ENCODE measurements around the gene IFIT5.
A peak's percentile ranks its signal among the peaks of the same experiment; 100 is the strongest.
"Not testable (repeated sequence)": the region's sequence is repeated elsewhere in the genome, so short reads cannot be mapped to it uniquely, and the experiment has no call there.

IFIT5 gene

GRCh38 chr10:89395141-89395540 lies 19.2 kb upstream of the IFIT5 start:
- DNase-seq: no peak

DNA sequence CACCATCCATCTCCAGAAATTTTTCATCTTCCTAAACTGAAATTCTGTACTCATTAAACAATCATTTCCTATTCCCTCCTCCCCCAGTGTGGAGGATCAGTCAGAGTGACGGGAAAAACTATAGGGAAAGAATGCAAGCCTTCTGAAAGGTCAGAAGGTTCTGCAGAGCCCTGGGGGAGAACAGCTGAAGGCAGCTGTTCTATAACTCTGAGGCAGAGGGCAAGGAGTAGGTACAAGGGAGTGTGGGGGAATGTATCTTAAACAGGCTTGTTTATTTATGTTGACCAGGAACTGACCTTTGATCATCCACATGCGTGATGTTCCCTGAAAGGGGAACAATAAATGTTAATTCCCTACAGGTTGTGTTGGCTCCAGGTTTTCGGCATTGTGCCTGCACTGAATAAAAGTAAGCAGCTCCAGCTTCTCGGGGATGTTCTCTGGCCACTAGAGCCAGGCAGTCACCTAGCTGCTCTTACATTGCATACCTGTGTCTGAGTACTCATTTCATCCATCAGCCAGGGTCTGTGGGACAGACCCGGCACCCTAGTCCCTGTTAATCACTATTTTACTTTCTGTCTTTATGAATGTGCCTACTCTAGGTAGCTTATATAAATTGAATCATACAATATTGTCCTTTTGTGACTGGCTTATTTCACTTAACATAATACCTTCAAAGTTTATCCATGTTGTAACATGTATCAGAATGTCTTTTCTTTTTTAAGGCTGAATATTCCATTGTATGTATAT lies 16.2 kb upstream of the IFIT5 start:
- no peak for DNase-seq

DNA sequence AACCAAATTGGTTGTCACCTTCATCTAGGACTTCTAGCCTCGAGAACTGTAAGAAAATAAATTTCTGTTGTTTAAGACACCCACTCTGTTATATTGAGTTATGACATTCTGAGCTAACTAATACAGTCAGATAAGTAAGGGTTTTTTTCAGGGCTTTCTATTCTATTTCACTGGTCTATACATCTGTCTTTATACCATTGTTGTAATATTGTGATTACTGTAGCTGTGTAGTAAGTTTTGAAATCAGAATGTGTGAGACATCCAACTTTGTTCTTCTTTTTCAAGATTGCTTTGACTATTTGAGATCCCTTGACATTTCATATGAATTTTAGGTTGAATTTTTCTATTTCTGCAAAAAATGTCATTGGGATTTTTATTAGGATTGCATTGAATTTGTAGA lies 14.4 kb upstream of the IFIT5 start:
- no peak for DNase-seq

DNA sequence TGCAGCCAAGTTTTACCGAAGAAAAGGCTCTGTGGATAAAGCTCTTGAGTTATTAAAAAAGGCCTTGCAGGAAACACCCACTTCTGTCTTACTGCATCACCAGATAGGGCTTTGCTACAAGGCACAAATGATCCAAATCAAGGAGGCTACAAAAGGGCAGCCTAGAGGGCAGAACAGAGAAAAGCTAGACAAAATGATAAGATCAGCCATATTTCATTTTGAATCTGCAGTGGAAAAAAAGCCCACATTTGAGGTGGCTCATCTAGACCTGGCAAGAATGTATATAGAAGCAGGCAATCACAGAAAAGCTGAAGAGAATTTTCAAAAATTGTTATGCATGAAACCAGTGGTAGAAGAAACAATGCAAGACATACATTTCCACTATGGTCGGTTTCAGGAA lies 11.3 kb upstream of the IFIT5 start:
- no peak for DNase-seq

GRCh38 chr10:89404104-89405047 lies 10.0 kb upstream of the IFIT5 start:
- DNase-seq: no peak

DNA sequence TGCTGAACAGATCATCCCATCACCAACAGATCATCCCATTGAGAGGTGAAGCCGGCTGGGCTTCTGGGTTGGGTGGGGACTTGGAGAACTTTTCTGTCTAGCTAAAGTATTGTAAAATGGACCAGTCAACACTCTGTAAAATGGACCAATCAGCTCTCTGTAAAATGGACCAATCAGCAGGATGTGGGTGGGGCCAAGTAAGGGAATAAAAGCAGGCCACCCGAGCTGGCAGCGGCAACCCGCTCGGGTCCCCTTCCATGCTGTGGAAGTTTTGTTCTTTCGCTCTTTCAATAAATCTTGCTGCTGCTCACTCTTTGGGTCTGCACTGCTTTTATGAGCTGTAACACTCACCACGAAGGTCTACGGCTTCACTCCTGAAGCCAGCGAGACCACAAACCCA lies 8.2 kb upstream of the IFIT5 start:
- DNase-seq: not testable (repeated sequence)

DNA sequence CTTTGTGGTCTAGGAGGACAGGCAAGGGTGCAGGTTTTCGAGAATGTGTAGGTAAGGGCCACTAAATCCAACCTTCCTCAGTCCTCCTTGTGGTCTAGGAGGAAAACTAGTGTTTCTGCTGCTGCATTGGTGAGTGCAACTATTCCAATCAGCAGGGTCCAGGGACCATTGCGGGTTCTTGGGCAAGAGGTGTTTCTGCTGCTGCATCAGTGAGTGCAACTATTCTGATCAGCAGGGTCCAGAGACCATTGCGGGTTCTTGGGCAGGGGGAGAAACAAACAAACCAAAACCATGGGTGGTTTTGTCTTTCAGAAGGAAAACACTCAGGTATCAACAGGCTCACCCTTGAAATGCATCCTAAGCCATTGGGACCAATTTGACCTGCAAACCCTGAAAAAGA lies 6.6 kb upstream of the IFIT5 start:
- not testable (repeated sequence) for DNase-seq

DNA sequence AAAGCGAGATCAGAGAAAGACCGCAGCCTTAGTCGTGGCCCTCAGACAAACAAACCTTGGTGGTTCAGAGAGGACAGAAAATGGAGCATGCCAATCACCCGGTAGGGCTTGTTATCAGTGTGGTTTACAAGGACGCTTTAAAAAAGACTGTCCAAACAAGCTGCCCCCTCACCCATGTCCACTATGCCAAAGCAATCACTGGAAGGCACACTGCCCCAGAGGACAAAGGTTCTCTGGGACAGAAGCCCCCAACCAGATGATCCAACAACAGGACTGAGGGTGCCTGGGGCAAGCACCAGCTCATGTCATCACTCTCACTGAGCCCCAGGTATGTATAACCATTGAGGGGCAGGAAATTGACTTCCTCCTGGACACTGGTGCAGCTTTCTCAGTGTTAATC lies 5.1 kb upstream of the IFIT5 start:
- DNase-seq: not testable (repeated sequence)

DNA sequence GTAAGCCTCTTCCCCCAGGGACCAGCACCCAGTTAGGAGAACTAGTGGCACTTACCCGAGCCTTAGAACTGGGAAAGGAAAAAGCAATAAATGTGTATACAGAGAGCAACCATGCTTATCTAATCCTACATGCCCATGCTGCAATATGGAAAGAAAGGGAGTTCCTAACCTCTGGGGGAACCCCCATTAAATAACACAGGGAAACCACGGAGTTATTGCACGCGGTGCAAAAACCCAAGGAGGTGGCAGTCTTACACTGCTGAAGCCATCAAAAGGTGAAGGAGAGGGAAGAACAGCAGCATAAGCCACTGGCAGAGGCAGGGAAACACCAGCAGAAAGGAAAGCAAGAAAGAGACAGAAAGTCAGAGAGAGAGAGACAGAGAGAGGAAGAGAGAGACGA lies 3.8 kb upstream of the IFIT5 start:
- not testable (repeated sequence) for DNase-seq

DNA sequence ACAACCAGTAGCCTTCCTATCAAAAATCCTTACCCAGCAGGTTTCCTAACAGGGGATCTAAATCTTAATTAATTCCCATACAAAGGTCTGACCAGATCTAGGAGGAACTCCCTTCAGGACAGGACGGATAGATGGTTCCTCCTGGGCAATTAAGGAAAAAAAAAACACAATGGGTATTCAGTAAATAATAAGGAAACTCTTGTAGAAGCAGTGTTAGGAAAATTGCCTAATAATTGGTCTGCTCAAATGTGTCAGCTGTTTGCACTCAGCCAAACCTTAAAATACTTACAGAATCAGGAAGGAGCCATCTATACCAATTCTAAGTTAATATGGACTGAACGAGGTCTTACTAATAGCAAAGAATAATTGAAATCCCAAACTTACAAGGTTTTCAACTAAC lies 3.2 kb upstream of the IFIT5 start:
- not testable (repeated sequence) for DNase-seq

DNA sequence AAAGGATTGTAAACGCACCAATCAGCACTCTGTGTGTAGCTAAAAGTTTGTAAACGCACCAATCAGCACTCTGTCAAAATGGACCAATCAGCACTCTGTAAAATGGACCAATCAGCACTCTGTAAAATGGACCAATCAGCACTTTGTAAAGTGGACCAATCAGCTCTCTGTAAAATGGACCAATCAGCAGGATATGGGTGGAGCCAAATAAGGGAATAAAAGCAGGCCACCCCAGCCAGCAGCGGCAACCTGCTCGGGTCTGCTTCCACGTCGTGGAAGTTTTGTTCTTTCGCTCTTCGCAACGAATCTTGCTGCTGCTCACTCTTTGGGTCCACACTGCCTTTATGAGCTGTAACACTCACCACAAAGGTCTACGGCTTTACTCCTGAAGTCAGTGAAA lies 2.1 kb upstream of the IFIT5 start:
- not testable (repeated sequence) for DNase-seq

GRCh38 chr10:89413398-89413912 lies 913 bp upstream of the IFIT5 start:
- no peak for DNase-seq

DNA sequence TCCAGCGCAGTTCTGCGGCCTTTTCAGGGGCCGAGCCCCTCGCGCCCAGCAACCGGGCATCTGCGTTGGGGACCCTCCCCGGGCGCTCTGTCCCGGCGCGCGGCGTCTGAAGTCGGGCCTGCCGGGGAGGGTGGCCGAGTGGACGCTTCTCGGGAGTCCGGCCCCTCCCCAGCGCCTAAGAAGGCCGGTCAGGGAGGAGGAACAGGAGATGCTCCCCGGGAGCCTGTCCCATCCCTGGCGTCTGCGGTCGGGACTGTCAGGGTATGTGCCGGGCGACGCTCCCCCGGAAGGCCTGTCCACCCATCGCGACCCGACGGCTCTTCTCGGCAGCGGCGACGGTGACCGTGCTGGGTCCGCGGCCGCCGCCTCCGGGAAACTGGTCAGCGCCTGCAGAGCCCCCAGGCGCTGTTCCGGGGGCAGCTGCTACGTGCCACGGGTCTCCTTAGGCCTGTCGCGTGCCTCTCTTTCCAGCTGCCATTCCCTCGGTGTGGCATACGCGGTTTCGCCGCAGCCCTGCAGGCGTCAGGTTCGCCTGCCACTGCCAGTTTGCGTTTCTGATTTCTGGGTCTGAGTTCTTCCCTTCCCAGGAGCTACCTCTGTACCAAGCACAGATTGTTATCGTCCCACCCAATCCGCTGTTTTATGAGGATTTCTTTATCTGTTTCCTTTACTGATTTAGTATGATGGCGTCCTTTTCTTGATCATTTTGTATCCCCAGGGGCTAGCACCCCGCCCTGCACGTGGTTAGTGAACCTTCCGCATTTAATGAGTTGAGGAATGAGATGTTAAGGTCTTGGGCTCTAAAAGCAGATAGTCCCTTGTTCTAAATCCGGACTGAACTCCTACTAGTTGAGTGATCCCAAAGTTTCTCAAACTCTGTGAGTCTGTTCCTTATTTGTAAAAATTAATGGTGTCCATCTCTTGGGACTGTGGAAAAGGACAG lies 782 bp downstream of the IFIT5 start:
- peak; percentile 38 for DNase-seq

DNA sequence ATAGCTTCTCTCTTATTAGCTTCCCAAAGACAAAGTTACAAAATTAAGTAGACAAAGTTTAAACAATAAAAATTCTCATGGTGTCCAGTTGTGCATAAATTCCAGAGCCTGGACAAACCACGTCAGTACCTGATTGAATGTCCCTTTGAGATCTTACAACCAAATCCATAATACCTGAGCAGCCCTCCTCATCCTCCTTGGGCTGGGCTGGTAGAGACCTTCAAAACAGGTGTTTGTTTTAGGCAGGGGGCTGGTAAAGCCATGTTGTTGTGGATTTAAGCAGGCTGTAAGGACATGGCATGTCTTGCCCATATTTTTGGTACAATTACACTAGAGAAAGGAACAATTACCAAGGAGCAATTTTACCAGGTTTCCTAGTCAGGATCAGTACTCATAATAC lies 2.1 kb downstream of the IFIT5 start:
- no peak for DNase-seq

GRCh38 chr10:89419548-89419947 lies 5.2 kb downstream of the IFIT5 start:
- no peak for DNase-seq

DNA sequence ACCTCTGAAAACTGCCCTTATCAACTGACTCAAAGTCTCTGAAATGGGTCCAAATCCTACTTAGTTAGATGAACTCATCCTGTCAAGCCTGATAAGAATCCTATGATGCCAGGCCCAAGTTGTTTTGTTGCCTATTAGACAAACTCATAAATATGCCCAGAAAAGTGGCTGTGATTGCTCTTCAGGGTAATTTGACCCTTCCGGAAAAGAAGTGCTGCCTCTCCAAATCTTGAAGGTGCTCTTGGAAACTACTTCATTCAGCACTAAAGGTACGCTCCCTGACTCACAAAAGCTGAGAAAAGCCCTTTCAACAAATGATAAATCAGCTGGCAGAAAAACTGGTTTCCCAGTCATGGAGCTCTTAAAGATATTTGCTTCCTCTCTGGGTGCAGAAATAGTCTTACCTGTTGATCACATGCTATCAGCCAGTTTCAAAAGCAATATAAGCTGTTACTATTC lies 6.7 kb downstream of the IFIT5 start:
- DNase-seq: no peak

DNA sequence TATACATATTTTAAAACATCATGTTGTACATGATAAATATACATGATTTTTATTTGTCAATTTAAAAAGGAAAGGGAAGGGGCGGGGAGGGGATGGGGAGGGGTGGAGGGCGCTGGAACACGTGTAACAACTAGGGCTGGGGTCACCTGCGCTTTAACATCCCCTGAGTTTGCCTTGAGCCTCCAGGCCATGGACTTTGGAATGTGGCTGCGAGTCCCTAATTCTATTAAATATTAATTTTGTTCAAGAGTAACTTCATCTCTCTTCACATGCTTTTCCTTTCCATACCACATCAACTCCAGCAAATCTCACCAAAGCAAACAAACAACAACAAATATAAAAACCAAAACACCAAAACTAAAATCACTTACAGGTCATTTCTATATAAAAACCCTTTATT lies 10.6 kb downstream of the IFIT5 start:
- DNase-seq: no peak

DNA sequence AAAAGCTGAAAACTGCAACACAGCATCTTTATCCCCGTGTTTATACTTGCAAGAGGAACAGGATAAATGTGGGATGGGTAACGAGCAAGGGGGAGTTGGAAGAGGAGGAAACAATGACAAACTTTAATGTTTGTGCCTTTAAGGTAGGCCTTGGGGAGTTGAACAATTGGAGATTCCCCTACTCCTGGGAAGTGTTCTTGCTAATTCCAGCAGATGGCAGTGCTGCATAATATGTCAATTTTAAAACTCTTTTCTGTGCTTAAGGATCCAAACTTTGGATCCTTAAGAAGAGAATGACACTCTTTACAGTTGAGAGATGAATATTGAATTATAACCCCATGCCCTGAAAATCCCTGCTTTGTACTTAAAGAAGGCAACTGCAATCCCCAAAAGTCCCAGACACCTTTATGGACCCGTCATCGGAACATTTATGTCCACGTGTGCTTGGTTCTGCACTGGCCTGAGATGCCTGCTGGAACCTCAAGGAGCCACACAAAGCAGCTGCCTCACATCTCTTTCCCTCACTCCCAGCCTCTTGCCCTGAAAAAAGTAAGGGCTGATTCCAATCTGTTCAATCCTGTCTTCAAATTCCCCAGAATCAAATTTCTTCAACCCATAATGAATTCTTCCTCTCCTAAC lies 12.0 kb downstream of the IFIT5 start:
- peak; percentile 23 for DNase-seq

GRCh38 chr10:89427629-89428028 lies 13.3 kb downstream of the IFIT5 start:
- DNase-seq: no peak

- DNase-seq: no peak
Measured at GRCh38 chr10:89428877-89429276, 14.5 kb downstream of the IFIT5 start.

GRCh38 chr10:89431977-89432376 lies 17.6 kb downstream of the IFIT5 start:
- DNase-seq: no peak

- no peak for DNase-seq
Measured at GRCh38 chr10:89438525-89438924, 24.2 kb downstream of the IFIT5 start.
